Measurements from ENCODE around the gene CARS1.

CARS1 gene

GRCh38 chr11:3060436-3061025 is 3.3 kb upstream of the CARS1 start:
- DNase-seq (ENCODE audit: low read depth): no peak

GRCh38 chr11:3058753-3059664 is 1.8 kb upstream of the CARS1 start:
- DNase-seq (ENCODE audit: low read depth): no peak

GRCh38 chr11:3056296-3057068 is 741 bp downstream of the CARS1 start:
- DNase-seq (ENCODE audit: low read depth): no peak

DNA sequence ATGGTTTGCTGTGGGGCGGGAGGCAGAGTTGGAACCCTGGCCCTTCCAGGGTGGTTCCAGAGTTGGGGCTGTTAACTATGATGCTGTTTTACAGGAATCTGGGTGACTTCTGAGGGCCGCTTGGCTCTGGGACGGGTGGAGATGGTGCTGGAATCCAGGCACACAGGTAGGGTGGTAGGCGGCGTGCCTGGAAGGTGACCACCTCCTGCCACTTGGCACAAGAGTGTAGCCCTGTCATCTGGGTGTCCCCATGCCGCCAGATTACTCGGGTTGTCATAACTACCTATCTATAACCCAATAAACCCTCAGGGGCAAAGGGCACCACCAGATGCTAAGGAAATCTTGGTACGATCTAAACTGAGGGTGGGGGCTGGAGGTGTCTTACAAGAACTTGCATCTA is 1.3 kb downstream of the CARS1 start:
- DNase-seq (ENCODE audit: low read depth): no peak

DNA sequence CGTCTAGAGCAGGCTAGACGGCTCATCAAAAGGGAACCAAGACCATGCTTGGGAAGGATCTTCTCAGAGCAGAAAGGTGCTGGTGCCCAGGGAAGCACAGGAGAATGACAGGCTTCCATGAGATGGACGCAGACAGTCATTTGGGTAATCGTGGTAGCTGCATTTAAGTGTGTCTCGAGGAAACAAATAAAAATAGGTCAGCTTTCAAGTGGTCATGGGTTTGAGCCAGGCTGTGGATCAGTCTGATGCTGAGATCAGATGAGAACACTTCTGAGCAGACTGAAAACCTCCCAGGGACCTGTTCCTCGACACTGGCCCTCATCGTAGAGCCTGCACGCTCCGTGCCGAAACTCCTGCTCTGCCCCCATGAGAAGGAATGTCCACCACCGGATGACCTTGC is 4.7 kb downstream of the CARS1 start:
- DNase-seq (ENCODE audit: low read depth): no peak

DNA sequence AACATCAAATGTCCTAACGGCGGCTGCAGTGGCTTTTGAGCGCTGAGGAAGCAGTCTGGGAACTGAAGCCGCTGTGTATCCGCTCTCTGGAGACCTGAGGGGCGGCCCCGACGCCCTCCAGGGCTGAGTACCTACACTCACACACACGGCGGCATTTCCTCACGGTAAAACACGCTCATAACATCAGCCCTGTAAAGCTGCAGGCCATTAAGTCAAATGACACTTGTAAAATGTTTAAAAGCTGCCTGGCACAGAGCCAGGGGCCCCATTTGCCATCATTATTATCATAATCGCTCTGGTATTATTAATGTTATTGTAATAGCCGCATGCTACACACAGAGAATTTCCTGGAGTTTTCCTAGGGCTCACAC is 5.1 kb downstream of the CARS1 start:
- no peak for DNase-seq (ENCODE audit: low read depth)

DNA sequence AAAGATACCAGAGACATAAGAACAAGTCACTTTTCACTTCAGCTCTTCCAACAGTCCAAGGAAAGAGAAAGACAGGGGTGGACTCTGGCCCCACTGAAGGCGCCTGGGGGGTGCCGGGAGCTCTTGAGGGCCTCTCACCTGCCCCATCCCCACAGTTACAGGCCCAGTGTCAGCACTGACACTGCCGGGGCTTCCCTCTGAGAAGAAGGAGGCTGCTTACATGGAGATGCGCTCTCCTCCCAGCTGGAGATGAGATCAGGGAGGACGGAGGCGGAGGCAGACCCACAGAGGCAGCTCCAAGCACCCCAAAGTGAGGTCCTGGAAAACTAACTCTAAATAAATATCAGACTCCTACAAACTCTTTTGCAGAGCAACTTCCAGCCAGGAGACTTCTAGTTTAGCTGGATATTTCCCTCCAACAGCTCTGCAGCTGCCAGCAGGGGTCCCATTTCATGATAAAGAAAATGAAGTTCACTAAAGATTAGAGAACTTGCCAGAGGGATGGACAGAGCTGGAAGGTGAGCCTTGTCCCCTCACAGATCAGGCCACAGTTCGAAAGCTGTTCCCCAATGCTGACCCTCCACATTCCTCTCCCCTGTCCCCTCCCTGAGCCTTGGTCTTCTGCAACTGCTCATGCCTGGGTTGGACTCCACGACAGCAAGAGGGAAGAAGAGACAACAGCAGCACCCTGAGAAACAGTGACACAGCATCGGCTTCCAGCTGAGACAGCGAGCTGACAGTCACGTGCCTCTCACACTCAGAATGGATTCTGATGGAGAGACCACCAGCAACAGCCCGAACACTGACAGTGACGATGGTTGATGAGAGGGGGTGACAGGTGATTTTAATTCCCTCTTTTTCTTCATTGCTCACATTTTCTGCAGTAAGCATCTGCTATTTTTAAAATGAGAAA is 5.8 kb downstream of the CARS1 start:
- no peak for DNase-seq (ENCODE audit: low read depth)

- DNase-seq (ENCODE audit: low read depth): no peak
Observed at GRCh38 chr11:3050386-3051195, 6.6 kb downstream of the CARS1 start.

- no peak for DNase-seq (ENCODE audit: low read depth)
Observed at GRCh38 chr11:3049430-3050243, 7.6 kb downstream of the CARS1 start.

DNA sequence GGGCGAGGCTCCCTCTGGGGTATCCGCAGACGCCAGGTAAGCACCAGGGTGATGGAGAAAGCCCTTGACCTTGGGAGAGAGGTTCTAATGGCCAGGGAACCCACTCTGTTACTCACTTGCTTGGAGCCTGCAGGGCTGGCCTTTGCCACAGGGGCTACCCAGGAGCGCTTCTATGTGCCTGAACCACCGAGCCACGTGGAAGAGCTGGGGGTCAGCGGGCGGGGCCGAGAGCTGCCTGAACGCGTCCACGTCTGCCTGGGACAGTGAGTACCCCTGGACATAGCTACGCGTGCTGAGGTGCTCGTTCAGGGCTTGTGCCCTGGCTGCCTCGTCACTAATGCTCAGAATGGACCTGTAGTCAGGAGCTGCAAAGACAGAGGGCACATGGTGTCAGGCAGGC is 9.6 kb downstream of the CARS1 start:
- DNase-seq (ENCODE audit: low read depth): no peak

DNA sequence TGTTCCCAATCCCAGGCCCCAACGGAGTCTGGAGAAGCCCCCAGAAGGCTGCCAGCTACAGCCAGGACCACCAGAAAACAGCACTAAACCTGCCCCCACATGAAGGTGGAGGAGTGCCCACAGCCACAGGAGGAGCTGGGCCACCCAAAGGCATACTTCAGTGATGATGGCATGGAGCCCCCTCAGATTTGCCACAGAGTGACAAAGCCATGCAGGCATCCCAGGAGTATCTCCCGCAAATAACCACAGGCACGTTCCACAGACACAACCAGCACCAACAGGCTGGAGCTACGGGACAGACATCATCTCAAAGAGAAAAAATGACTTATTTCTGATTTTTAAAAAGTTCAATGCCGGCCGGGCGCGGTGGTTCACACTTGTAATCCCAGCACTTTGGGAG is 10.6 kb downstream of the CARS1 start:
- DNase-seq (ENCODE audit: low read depth): no peak

- DNase-seq (ENCODE audit: low read depth): no peak
Observed at GRCh38 chr11:3046190-3046589, 11.0 kb downstream of the CARS1 start.

DNA sequence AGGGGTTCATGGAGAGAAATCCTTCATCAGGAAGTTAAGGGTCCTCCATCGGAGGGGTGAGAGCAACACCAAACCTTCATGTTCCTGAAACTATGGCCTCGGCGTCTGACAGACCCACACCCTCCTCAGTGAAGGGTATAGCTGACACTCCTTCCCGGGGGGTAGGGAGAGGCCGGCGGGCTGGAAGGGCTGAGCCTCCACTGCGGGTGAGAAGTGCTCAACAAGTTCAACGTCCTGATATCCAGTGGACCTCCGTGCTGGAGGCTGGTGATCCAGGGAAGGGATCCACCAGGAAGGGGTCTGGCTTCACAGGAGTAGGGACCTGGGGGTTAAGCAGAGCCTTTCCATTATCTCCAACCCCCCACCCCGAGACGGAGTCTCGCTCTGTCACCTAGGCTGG is 12.3 kb downstream of the CARS1 start:
- no peak for DNase-seq (ENCODE audit: low read depth)

DNA sequence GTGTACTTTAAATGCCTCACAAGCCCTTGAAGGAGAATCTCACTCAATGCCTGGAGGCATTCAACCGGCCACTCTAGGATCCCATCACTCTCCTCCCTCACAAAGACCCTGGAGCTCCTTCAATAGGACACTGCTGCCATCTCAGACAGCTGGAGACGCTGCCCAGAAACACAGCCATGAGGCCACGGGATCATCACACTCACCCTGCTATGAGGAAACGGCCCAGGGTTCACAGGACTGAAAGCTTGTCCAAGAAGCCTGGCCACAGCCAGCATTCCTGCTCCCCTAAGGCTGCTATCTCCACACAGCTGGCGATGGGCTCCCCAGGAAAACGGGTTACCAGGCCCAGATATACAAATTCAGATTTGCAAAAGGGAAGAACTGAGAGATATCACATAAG is 13.2 kb downstream of the CARS1 start:
- DNase-seq (ENCODE audit: low read depth): no peak

DNA sequence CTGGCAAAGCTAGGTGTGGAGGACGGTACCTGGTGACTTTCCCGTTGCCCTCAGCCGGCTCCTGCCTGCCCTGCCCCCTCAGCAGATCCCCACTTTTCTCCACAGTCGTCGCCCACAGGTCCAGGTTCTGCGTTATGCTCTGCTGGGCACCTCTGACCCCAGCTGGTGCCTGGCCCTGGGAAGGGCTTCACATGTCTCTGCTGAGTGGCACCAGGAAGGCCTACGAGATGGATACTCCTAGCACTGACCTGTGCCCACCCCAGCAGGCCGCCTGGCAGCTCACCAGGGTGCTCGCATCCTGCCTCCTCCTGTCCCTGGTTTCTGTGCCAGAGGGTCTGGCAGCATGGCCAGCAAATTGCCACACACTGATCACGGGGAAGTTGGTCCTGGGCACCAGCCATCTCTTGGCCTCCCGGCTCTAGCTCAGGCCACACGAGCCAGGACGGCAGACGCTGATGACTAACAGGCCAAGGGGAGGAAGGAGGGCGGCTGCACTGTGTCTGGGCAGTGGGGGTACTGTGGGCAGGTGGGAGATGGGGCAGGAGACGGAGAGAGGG is 13.8 kb downstream of the CARS1 start:
- DNase-seq (ENCODE audit: low read depth): no peak

DNA sequence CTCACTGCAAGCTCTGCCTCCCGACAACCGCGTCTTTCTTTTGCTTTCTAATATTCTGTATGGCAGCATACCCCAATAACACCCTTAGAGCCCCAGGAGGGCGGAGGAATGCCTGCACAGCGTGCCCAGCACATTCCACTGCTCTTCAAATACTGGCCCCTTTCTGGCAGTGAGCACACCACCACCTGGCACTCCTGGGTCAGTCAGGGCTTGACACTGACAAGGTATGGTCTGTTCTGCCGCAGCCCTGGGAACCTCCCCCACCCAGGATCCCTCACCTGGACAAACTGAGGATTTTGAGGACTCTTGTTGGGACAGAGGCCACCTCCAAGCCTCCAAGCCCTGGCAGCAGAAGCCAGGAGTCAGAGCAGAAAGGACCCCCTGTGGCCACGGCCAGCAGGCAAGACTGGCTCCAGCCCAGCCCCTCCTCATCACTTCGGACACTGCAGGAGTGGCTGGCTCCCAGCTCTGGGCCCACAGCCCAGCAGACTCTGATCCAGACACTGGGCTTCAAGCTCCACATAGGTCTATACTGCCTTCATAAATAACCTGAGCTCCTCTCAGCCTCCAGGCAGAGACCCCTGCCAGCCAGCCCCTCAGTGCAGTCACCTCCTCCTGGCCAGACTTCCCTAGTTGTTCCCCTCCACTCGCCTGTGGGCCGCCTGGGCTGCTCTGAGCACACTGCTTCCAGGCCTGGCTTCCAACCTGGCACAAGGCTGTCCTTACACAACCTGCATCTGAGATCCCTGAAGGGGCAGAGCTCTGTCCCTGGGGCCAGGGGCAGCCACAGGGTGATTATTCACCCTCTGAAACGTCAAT is 14.5 kb downstream of the CARS1 start:
- no peak for DNase-seq (ENCODE audit: low read depth)

DNA sequence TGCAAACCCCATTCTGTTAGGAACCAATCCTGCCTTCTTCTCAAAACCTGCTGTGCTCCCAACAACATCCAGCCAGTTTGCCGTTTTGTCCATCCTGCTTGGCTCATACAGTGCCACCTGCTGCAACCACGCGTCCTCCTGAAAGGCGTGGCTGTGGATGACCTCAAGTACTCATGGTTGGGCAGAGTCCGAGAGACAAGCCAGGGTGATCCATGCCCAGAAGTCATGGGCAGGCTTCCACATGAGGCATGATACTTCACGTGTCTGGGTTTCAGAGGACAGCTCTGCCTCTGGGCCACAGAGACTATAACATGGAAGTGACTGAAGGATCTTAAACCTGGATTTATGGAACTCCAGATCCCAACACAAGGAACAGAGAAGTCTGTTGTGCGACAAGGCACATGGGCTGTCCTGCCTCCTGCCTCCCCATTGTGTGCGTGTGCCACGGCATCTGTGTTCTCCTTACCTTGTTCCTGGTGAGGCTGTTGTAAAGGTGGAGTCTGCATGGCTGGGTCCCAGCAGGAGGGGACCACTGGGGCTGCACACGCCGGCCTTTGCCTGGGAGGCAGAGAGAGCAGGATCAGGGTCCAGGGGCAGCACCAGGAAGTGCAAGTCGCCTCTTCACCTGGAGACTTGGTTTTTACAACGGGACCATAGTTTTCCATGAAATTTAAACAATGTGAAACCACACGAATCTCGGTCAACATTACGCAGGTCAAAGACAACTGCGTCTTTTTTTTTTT is 15.4 kb downstream of the CARS1 start:
- DNase-seq (ENCODE audit: low read depth): no peak

DNA sequence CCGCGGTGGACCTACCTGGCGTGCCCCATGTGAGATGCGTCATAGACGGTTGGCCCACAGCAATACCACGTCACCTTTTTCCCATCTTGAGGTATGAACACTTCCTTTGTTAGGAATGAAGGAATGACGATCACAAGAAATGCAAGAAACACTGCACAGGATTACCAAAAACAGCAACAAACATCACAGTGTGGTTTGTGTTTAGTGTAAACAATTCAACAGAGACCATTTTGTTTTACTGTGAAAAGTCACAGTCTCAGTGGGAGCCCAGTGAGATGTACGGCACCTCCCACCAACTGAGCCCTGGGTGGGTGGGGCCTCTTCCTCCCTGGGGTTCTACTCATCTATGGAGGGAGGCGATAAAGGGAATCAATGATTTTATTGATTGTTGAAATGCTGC is 16.3 kb downstream of the CARS1 start:
- DNase-seq (ENCODE audit: low read depth): no peak
